HepG2 (cell line): ENCODE measurements around the gene PC. TPM values are rescaled to one million over a fixed set of nuclear protein-coding genes. Genes with fewer than 3 reads are reported as not detected.

Experiments
- AHR ChIP-seq: IDR thresholded peaks from 2 replicates; pipeline ENCODE4 v1.6.1; 2018; ENCODE audit warnings: missing genetic modification reagents, missing compliant biosample characterization
- MBD4 ChIP-seq: IDR thresholded peaks from 2 replicates; pipeline ENCODE4 v1.6.1; 2012; ENCODE audit warnings: low read length, inconsistent platforms, borderline replicate concordance
- MXD1 ChIP-seq: sonication (generic); formaldehyde crosslinking; IDR thresholded peaks from 2 replicates; pipeline ENCODE4 v1.4.0; 2020; ENCODE audit warnings: mild to moderate bottlenecking, missing genetic modification reagents
- MYC ChIP-seq: sonication (generic); formaldehyde crosslinking; IDR thresholded peaks from 2 replicates; pipeline ENCODE4 v1.9.0; 2021; ENCODE audit warnings: missing genetic modification reagents, borderline replicate concordance
- SP1 ChIP-seq, 2 experiments: fragments of 450-650 bp in 1 of 2; sonication (generic) in 1 of 2; formaldehyde crosslinking in 1 of 2; IDR thresholded peaks; 2 replicates each; pipeline versions ENCODE4 v1.4.0 to v1.6.1; 2016 to 2020; ENCODE audit warnings: missing genetic modification reagents in 1 of 2
- THAP8 ChIP-seq: sonication (generic); formaldehyde crosslinking; IDR thresholded peaks from 2 replicates; pipeline ENCODE4 v1.5.1; 2020; ENCODE audit warnings: missing genetic modification reagents, mild to moderate bottlenecking, borderline replicate concordance
- ZMYM3 ChIP-seq: sonication (generic); formaldehyde crosslinking; IDR thresholded peaks from 2 replicates; pipeline ENCODE4 v1.5.1; 2020; ENCODE audit warnings: mild to moderate bottlenecking, missing genetic modification reagents
- ZNF317 ChIP-seq: sonication (generic); formaldehyde crosslinking; IDR thresholded peaks from 2 replicates; pipeline ENCODE4 v1.5.0; 2020; ENCODE audit warnings: mild to moderate bottlenecking, missing genetic modification reagents
- ZNF432 ChIP-seq: sonication (generic); formaldehyde crosslinking; IDR thresholded peaks from 2 replicates; pipeline ENCODE4 v1.5.0; 2020; ENCODE audit warnings: missing genetic modification reagents, mild to moderate bottlenecking, borderline replicate concordance
- ZNF7 ChIP-seq: IDR thresholded peaks from 2 replicates; pipeline ENCODE4 v1.6.1; 2016; ENCODE audit warnings: missing biosample characterization, missing genetic modification reagents
- ZNF841 ChIP-seq: sonication (generic); formaldehyde crosslinking; IDR thresholded peaks from 2 replicates; pipeline ENCODE4 v1.8.1; 2023; ENCODE audit warnings: missing genetic modification reagents, borderline replicate concordance
- ZSCAN22 ChIP-seq: sonication (generic); formaldehyde crosslinking; IDR thresholded peaks from 2 replicates; pipeline ENCODE4 v1.4.0; 2020; ENCODE audit warnings: mild to moderate bottlenecking, missing genetic modification reagents
- polyA plus RNA-seq, 8 experiments: library from polyadenylated mRNA; depleted of rRNA in 3 of 8; stranded (reverse) in 7 of 8; unstranded in 1 of 8; fragments of >200 nt; fragmentation: Illumina TruSeq in 4 of 8; extraction: Trizol in 4 of 8; gene quantifications; 2 replicates each; pipeline versions ENCODE4 v1.2.1 to v1.2.3, GENCODE V29; 2011 to 2016; ENCODE audit warnings: low read depth in 4 of 8, missing spikeins in 1 of 8, mixed read lengths in 1 of 8; ENCODE audit not compliant: insufficient read depth in 1 of 8
- total RNA-seq, 5 experiments: library from RNA; depleted of rRNA; stranded (reverse); fragments of >200 nt; fragmentation: Illumina TruSeq; extraction: Trizol; gene quantifications; 2 replicates each; pipeline ENCODE4 v1.2.3, GENCODE V29; 2016; ENCODE audit warnings: low read depth in 1 of 5
- TF ChIP-seq, protein P1 (sequence below): sonication (generic); formaldehyde crosslinking; IDR thresholded peaks from 2 replicates; pipeline ENCODE4 v1.8.0; 2022; ENCODE audit warnings: missing genetic modification reagents, mild to moderate bottlenecking, borderline replicate concordance
- TF ChIP-seq, protein P2 (sequence below): sonication (generic); formaldehyde crosslinking; IDR thresholded peaks from 2 replicates; pipeline ENCODE4 v1.4.0; 2020; ENCODE audit warnings: missing genetic modification reagents, borderline replicate concordance
- TF ChIP-seq, protein P3 (sequence below): sonication (generic); formaldehyde crosslinking; IDR thresholded peaks from 2 replicates; pipeline ENCODE4 v1.4.0; 2020; ENCODE audit warnings: missing genetic modification reagents, borderline replicate concordance
- TF ChIP-seq, protein P4 (sequence below): IDR thresholded peaks from 2 replicates; pipeline ENCODE4 v1.6.1; 2012; ENCODE audit warnings: inconsistent platforms
- TF ChIP-seq, protein P5 (sequence below): sonication (generic); formaldehyde crosslinking; IDR thresholded peaks from 2 replicates; pipeline ENCODE4 v1.4.0; 2020; ENCODE audit warnings: mild to moderate bottlenecking, low read depth, missing genetic modification reagents

The PC gene
- total and polyA plus RNA-seq, 2 of the 13 experiments (the other 11 are each of a cell fraction or from before 2014, with no cell fraction given), result 29.0 to 39.0 TPM

- TF ChIP-seq MXD1 (CRISPR knock-in tag), result no peak
- TF ChIP-seq ZSCAN22 (CRISPR knock-in tag), result no peak
- no peak for TF ChIP-seq MBD4
- TF ChIP-seq ZNF841, result no peak
- TF ChIP-seq THAP8, result no peak
- TF ChIP-seq, protein P1, sequence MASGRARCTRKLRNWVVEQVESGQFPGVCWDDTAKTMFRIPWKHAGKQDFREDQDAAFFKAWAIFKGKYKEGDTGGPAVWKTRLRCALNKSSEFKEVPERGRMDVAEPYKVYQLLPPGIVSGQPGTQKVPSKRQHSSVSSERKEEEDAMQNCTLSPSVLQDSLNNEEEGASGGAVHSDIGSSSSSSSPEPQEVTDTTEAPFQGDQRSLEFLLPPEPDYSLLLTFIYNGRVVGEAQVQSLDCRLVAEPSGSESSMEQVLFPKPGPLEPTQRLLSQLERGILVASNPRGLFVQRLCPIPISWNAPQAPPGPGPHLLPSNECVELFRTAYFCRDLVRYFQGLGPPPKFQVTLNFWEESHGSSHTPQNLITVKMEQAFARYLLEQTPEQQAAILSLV (CRISPR knock-in tag), result peak; percentile 72; the same call in 1 of the 2 replicates
- TF ChIP-seq, protein P2, sequence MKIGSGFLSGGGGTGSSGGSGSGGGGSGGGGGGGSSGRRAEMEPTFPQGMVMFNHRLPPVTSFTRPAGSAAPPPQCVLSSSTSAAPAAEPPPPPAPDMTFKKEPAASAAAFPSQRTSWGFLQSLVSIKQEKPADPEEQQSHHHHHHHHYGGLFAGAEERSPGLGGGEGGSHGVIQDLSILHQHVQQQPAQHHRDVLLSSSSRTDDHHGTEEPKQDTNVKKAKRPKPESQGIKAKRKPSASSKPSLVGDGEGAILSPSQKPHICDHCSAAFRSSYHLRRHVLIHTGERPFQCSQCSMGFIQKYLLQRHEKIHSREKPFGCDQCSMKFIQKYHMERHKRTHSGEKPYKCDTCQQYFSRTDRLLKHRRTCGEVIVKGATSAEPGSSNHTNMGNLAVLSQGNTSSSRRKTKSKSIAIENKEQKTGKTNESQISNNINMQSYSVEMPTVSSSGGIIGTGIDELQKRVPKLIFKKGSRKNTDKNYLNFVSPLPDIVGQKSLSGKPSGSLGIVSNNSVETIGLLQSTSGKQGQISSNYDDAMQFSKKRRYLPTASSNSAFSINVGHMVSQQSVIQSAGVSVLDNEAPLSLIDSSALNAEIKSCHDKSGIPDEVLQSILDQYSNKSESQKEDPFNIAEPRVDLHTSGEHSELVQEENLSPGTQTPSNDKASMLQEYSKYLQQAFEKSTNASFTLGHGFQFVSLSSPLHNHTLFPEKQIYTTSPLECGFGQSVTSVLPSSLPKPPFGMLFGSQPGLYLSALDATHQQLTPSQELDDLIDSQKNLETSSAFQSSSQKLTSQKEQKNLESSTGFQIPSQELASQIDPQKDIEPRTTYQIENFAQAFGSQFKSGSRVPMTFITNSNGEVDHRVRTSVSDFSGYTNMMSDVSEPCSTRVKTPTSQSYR (CRISPR knock-in tag), result peak; percentile 51; the same call in 1 of the 2 replicates
- TF ChIP-seq ZNF7 (CRISPR knock-in tag), result no peak
- TF ChIP-seq MYC (CRISPR knock-in tag), result peak; percentile 60; the same call in 1 of the 2 replicates
- TF ChIP-seq, protein P3, sequence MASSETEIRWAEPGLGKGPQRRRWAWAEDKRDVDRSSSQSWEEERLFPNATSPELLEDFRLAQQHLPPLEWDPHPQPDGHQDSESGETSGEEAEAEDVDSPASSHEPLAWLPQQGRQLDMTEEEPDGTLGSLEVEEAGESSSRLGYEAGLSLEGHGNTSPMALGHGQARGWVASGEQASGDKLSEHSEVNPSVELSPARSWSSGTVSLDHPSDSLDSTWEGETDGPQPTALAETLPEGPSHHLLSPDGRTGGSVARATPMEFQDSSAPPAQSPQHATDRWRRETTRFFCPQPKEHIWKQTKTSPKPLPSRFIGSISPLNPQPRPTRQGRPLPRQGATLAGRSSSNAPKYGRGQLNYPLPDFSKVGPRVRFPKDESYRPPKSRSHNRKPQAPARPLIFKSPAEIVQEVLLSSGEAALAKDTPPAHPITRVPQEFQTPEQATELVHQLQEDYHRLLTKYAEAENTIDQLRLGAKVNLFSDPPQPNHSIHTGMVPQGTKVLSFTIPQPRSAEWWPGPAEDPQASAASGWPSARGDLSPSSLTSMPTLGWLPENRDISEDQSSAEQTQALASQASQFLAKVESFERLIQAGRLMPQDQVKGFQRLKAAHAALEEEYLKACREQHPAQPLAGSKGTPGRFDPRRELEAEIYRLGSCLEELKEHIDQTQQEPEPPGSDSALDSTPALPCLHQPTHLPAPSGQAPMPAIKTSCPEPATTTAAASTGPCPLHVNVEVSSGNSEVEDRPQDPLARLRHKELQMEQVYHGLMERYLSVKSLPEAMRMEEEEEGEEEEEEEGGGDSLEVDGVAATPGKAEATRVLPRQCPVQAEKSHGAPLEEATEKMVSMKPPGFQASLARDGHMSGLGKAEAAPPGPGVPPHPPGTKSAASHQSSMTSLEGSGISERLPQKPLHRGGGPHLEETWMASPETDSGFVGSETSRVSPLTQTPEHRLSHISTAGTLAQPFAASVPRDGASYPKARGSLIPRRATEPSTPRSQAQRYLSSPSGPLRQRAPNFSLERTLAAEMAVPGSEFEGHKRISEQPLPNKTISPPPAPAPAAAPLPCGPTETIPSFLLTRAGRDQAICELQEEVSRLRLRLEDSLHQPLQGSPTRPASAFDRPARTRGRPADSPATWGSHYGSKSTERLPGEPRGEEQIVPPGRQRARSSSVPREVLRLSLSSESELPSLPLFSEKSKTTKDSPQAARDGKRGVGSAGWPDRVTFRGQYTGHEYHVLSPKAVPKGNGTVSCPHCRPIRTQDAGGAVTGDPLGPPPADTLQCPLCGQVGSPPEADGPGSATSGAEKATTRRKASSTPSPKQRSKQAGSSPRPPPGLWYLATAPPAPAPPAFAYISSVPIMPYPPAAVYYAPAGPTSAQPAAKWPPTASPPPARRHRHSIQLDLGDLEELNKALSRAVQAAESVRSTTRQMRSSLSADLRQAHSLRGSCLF (CRISPR knock-in tag), result no peak
- TF ChIP-seq ZNF432 (CRISPR knock-in tag), result no peak
- peak; percentile 22; the same call in 1 of the 2 replicates for TF ChIP-seq ZMYM3 (CRISPR knock-in tag)
- peak; percentile 46; the same call in 1 of the 2 replicates for TF ChIP-seq AHR (CRISPR knock-in tag)
- TF ChIP-seq, protein P4, sequence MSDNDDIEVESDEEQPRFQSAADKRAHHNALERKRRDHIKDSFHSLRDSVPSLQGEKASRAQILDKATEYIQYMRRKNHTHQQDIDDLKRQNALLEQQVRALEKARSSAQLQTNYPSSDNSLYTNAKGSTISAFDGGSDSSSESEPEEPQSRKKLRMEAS, result peak; percentile 81
- no peak for TF ChIP-seq SP1 (IDR thresholded peaks at IDR 0.05)
- no peak for TF ChIP-seq SP1 (CRISPR knock-in tag; IDR thresholded peaks at IDR 0.05)
- TF ChIP-seq, protein P5, sequence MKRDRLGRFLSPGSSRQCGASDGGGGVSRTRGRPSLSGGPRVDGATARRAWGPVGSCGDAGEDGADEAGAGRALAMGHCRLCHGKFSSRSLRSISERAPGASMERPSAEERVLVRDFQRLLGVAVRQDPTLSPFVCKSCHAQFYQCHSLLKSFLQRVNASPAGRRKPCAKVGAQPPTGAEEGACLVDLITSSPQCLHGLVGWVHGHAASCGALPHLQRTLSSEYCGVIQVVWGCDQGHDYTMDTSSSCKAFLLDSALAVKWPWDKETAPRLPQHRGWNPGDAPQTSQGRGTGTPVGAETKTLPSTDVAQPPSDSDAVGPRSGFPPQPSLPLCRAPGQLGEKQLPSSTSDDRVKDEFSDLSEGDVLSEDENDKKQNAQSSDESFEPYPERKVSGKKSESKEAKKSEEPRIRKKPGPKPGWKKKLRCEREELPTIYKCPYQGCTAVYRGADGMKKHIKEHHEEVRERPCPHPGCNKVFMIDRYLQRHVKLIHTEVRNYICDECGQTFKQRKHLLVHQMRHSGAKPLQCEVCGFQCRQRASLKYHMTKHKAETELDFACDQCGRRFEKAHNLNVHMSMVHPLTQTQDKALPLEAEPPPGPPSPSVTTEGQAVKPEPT (CRISPR knock-in tag), result peak; percentile 28; the same call in 1 of the 2 replicates
- no peak for TF ChIP-seq ZNF317
Measured at GRCh38 chr11:66976028-66976467, 17.9 kb upstream of the PC start (continued).
